ENCODE measurements around the gene LILRA5. TPM values are rescaled to one million over a fixed set of nuclear protein-coding genes. Genes with fewer than 3 reads are reported as not detected.

LILRA5 gene
- total and polyA plus RNA-seq, 2 of the 8 experiments (the other 6 are each of a cell fraction or from before 2014, with no cell fraction given): not detected

- TF ChIP-seq SP1 (IDR thresholded peaks at IDR 0.05; ENCODE audit: low read depth, low read length) (no peak), HDAC6 (IDR thresholded peaks at IDR 0.05; ENCODE audit: low read depth, low read length) (no peak)
Measured at GRCh38 chr19:54299515-54299914, 13.5 kb downstream of the LILRA5 start (continued).

Measured in H1 (cell line).